ENCODE measurements around the gene MND1.
"Not testable (repeated sequence)": the region's sequence is repeated elsewhere in the genome, so short reads cannot be mapped to it uniquely, and the experiment has no call there.

Gene MND1

GRCh38 chr4:153403726-153404125 lies 59.2 kb downstream of the MND1 start:
- no peak for DNase-seq (ENCODE audit: low spot score)

GRCh38 chr4:153407906-153408305 lies 63.4 kb downstream of the MND1 start:
- DNase-seq (ENCODE audit: low spot score): no peak

GRCh38 chr4:153408932-153409331 lies 64.4 kb downstream of the MND1 start:
- DNase-seq (ENCODE audit: low spot score): no peak

- DNase-seq (ENCODE audit: low spot score): peak; percentile 59
Measured at GRCh38 chr4:153409412-153409811, 64.9 kb downstream of the MND1 start.

DNA sequence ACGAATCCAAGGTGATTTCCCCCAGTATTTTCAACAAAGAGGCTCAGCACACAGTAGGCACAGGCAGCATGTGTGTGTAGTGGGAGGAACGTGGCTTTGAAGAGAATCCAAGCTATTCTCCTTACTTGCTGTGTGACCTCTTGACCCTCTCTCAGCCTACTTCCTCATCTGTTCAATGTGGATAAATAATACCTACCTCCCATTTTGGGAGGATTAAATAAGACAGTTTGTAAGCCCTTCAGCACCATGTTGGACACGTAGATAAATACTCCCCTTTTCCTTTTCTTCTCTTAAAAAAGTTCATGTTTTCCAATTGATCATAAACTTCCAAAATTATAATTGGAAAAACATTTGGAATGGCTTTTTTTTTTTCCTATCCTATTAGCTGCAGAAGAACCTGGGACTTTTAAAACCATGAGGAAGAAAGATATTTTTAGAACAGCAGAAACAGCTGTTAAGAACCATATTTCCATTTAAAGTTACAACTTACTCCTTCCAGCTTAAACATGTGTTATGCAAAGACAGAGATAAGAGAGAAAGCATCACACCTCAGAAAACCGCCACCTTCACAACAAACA lies 65.5 kb downstream of the MND1 start:
- no peak for DNase-seq (ENCODE audit: low spot score)

- DNase-seq (ENCODE audit: low spot score): no peak
Measured at GRCh38 chr4:153413842-153414241, 69.4 kb downstream of the MND1 start.

GRCh38 chr4:153416456-153416855 lies 72.0 kb downstream of the MND1 start:
- not testable (repeated sequence) for DNase-seq (ENCODE audit: low spot score)

DNA sequence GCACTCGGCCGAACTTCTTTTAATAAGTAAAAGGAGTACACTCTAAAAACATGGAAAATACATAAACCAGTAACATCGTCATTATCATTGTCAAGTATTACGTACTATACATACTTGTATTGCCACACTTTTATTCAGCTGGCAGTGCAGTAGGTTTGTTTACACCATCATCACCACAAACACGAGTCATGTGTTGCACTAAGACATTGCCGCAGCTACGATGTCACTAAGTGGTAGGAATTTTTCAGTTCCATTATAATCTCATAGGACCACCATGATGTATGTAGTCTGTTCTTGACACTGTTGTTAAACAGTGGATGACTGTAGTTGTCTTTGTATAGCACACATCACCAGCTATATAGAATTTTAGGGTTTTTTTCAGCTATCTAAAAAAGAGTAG lies 73.6 kb downstream of the MND1 start:
- no peak for DNase-seq (ENCODE audit: low spot score)

GRCh38 chr4:153418558-153418957 lies 74.1 kb downstream of the MND1 start:
- DNase-seq (ENCODE audit: low spot score): no peak

DNA sequence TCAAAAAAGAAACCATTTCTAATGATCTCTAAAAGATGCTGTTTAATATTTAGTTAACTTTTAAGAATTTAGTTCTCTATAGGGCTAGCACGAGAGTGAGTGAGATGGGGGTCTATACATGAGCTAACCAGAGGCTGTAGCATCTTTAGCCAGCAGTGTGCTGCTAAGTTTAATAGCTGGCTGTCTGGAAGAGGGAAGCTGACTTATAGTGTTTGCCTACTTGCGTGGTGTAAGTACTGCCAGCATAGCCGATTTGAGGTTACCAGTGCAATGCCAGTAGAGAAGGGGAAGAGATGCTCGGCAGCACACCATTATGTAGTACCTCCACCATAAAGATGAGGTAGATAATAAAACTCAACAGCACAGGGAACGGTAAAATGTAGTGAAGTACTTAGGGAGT lies 74.5 kb downstream of the MND1 start:
- DNase-seq (ENCODE audit: low spot score): no peak

DNA sequence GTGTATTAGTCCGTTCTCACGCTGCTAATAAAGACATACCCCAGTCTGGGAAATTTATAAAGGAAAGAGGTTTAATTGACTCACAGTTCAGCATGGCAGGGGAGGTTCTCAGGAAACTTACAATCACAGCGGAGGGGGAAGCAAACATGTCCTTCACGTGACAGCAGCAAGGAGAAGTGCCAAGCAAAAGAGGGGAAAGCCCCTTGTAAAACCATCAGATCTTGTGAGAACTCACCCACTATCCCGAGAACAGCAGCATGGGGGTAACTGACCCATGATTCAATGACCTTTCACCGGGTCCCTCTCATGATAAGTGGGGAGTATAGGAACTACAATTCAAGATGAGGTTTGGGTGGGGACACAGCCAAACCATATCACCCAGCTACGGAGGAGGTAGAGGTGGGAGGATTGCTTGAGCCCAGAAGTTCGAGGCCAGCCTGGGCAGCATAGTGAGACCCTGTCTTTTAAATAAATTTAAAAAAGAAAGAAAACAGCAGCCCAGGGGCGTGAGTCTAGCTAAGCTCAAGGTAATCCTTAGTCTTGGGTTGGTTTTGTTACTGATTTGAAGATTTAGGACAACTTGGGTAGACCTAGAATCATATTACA lies 75.3 kb downstream of the MND1 start:
- no peak for DNase-seq (ENCODE audit: low spot score)

DNA sequence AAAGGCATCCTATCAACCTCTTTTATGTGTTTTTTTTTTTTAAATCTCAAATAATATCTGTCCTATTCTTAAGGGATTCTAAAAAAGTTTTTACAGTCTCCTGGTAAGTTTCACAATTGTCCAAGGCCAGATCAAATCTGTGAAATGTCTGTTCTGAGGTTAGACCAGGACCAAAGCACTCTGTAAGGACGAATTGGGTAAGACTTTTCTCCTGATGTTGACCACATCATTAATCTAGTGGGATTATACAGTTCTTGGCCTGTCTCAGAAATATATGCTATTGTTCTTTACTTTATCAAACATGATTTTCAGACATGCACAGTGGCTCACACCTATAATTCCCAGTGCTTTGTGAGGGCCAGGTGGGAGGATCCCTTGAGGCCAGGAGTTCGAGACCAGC lies 75.9 kb downstream of the MND1 start:
- no peak for DNase-seq (ENCODE audit: low spot score)

DNA sequence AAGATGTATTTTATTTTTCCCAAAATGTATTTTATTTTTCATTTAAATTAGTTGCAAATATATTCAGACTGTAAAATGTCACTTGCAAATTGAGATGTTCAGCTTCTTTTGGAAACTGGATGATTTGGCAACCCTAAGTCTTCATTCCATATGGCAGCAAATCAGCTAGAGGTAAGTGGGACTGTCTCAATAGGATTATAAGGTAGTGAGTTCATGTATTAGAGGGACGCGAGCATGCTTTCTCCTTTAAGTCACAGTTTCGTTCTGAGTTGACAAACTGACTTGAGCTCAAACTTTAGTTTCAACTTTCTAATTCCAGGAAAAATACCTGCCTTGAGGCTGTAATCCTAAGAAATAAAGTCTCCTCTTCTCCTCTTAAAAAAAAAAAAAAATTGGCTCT lies 77.5 kb downstream of the MND1 start:
- DNase-seq (ENCODE audit: low spot score): no peak

- DNase-seq (ENCODE audit: low spot score): no peak
Measured at GRCh38 chr4:153426207-153426885, 81.9 kb downstream of the MND1 start.

- DNase-seq (ENCODE audit: low spot score): no peak
Measured at GRCh38 chr4:153427363-153428071, 83.0 kb downstream of the MND1 start.

- DNase-seq (ENCODE audit: low spot score): no peak
Measured at GRCh38 chr4:153428941-153429475, 84.5 kb downstream of the MND1 start.

DNA sequence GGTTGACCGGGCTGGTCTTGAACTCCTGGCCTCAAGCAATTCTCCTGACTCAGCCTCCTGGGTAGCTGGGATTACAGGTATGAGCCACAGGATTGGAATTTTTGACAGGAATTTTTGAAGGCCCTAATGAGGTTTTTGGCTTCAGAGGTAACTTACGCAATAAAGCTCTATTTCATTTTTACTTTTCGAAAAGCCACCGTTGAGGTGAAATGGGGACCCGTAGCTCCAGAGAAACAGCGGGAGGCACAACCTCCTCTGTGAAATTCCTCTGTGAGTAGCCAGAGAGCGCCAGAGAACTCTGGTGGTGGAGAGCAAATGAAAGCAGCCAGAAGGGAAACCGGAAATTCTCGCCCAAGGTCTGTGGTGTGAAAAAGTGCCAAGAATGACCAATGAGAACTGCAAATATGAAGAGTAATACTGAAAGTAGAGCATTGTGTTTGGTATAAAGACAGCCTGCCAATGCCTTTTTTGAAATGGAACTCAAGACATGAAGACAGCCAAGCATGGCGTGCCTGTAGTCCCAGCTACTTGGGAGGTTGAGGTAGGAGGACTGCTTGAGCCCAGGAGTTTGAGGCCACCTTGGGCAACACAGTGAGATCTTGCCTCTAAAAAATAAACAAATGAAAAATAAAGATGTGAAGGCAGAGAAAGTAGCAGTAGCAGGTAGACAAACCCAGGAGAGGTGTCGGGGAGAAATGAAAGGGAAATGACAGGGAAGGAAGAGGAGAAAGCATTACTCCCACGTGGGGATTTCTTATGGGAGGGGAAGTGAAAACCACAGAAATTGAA lies 88.7 kb downstream of the MND1 start:
- DNase-seq (ENCODE audit: low spot score): no peak

GRCh38 chr4:153433754-153434105 lies 89.2 kb downstream of the MND1 start:
- DNase-seq (ENCODE audit: low spot score): no peak

- no peak for DNase-seq (ENCODE audit: low spot score)
Measured at GRCh38 chr4:153434190-153434589, 89.7 kb downstream of the MND1 start.

DNA sequence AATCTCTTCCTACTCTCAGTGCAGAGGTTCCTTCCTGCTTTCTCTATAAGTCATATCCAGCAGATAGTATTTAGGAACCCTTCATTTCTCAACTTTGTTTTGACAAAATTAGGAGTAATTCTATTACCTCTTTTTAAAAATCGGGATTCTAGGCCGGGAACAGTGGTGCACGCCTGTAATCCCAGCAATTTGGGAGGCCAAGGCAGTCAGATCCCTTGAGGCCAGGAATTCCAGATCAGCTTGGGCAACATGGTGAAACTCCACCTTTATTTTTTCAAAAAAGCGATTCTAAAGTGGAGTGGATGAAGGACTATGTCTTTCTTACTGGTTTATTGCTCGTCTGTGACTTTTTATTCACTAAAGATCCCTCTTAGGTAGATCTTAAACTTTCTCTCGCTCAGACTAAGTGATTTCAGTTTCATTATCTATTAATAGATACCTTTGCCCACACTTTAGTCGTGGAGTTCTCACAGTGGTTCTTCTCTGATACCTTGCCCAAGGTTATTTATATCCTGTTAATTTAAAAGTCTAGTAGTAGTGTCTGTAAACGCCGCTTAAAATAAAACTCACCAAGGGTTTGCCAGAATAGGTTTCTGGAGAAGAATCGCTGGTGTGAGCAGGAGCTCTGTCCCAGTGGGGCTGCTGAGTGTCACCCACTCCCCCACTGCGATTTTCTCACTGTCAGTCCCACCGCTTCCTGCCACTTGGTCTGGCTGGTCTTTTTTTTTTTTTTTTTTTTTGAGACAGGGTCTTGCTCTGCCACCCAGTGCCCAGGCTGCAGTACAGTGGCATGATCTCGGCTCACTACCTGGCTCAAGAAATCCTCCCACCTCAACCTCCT lies 94.6 kb downstream of the MND1 start:
- DNase-seq (ENCODE audit: low spot score): no peak

GRCh38 chr4:153439831-153440230 lies 95.3 kb downstream of the MND1 start:
- no peak for DNase-seq (ENCODE audit: low spot score)
